ENCODE measurements around the gene CCDC146.
"Not testable (repeated sequence)": the region's sequence is repeated elsewhere in the genome, so short reads cannot be mapped to it uniquely, and the experiment has no call there.

CCDC146 gene

GRCh38 chr7:77112719-77113306 lies 9.6 kb upstream of the CCDC146 start:
- DNase-seq (ENCODE audit: low read depth), result peak; percentile 44
- TF ChIP-seq, protein P1, sequence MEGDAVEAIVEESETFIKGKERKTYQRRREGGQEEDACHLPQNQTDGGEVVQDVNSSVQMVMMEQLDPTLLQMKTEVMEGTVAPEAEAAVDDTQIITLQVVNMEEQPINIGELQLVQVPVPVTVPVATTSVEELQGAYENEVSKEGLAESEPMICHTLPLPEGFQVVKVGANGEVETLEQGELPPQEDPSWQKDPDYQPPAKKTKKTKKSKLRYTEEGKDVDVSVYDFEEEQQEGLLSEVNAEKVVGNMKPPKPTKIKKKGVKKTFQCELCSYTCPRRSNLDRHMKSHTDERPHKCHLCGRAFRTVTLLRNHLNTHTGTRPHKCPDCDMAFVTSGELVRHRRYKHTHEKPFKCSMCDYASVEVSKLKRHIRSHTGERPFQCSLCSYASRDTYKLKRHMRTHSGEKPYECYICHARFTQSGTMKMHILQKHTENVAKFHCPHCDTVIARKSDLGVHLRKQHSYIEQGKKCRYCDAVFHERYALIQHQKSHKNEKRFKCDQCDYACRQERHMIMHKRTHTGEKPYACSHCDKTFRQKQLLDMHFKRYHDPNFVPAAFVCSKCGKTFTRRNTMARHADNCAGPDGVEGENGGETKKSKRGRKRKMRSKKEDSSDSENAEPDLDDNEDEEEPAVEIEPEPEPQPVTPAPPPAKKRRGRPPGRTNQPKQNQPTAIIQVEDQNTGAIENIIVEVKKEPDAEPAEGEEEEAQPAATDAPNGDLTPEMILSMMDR (conservative IDR thresholded peaks at IDR 0.05; ENCODE audit: low read depth, low read length), result peak; percentile 20
- not testable (repeated sequence) for H3K4me3 ChIP-seq (ENCODE audit: low read depth, low read length)

GRCh38 chr7:77125486-77125885 lies 3.1 kb downstream of the CCDC146 start:
- peak; percentile 20 for DNase-seq (ENCODE audit: low read depth)
- H3K4me3 ChIP-seq (ENCODE audit: low read depth, low read length), result not testable (repeated sequence)

- H3K4me3 ChIP-seq (ENCODE audit: low read depth, low read length); DNase-seq (ENCODE audit: low read depth): not testable (repeated sequence)
Measured at GRCh38 chr7:77127009-77127408, 4.6 kb downstream of the CCDC146 start.

GRCh38 chr7:77128582-77129410 lies 6.4 kb downstream of the CCDC146 start:
- DNase-seq (ENCODE audit: low read depth); H3K4me3 ChIP-seq (ENCODE audit: low read depth, low read length): not testable (repeated sequence)

- H3K4me3 ChIP-seq (ENCODE audit: low read depth, low read length); DNase-seq (ENCODE audit: low read depth): not testable (repeated sequence)
Measured at GRCh38 chr7:77131781-77132180, 9.4 kb downstream of the CCDC146 start.

DNA sequence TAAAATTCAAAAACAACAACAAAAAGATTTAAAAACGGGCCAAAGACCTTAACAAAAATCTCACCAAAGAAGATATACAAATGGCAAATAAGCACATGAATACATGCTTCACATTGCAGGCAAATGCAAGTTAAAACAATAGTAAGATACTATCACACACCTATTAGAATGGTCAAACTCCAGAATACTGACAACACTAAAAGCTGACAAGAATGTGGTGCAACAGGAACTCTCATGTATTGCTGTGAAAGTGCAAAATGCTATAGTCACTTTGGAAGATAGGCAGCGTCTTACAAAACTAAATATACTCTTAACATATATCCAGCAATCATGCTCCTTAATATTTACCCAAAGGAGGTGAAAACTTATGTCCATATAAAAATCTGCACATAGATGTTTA lies 16.3 kb downstream of the CCDC146 start:
- DNase-seq (ENCODE audit: low read depth); H3K4me3 ChIP-seq (ENCODE audit: low read depth, low read length): not testable (repeated sequence)

- H3K4me3 ChIP-seq (ENCODE audit: low read depth, low read length); DNase-seq (ENCODE audit: low read depth): not testable (repeated sequence)
Measured at GRCh38 chr7:77140291-77140690, 17.9 kb downstream of the CCDC146 start.

DNA sequence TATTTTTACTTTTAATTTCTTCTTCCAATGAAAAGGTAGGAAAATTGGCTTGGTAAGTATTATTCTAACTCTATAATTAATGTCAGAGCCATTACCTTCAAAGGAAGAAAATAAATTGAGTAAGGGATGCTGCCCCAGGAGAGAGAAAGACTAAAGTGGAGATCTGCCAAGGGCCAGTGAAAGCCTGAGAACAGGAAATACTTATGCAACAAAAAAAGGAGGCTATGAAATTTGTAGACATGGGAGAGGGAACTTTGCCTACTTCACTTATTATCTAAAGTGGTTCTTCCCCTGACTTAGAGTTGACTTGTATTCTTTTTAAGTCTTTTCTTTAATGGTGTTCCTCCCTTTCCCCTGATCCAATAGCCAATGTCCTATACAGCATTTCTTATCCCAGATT lies 29.8 kb downstream of the CCDC146 start:
- DNase-seq (ENCODE audit: low read depth), result peak; percentile 67

DNA sequence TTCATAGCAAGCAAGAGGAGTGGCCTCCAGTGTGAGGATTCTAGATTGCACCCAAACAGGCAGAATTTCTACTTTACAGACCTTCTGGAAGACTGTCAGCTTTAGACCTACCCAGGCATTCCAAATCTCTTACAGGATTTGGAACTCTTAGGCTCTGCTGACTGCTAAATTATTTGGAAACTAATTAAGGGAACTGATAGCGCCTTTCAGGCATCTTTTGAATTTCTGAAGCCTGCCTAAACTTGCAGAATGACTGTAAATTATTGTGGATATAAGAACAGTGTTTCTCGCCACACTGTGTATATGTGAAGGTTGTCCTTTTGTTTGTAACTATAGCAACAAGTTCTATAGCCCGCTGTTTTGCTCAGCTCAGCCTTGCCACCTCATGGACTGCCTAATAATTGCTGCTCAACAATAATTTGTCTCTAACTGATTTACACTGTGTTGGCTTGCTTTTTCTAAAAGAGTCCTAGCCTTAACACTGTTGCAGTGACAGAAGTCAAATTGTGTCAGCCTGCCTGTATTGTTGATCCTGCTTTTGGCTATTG lies 32.6 kb downstream of the CCDC146 start:
- DNase-seq (ENCODE audit: low read depth); H3K4me3 ChIP-seq (ENCODE audit: low read depth, low read length): not testable (repeated sequence)

More for the DNA sequence above, 29.8 kb downstream of the CCDC146 start:
- not testable (repeated sequence) for H3K4me3 ChIP-seq (ENCODE audit: low read depth, low read length)

GRCh38 chr7:77155601-77156377 lies 33.4 kb downstream of the CCDC146 start:
- H3K4me3 ChIP-seq (ENCODE audit: low read depth, low read length); DNase-seq (ENCODE audit: low read depth): not testable (repeated sequence)

- not testable (repeated sequence) for H3K4me3 ChIP-seq (ENCODE audit: low read depth, low read length); DNase-seq (ENCODE audit: low read depth)
Measured at GRCh38 chr7:77157034-77157433, 34.6 kb downstream of the CCDC146 start.

- DNase-seq (ENCODE audit: low read depth), result no peak
- TF ChIP-seq, protein P1 (conservative IDR thresholded peaks at IDR 0.05; ENCODE audit: low read depth, low read length), result no peak
- H3K4me3 ChIP-seq (ENCODE audit: low read depth, low read length), result no peak overlapping the region
Measured at GRCh38 chr7:77157446-77157845, 35.0 kb downstream of the CCDC146 start.

DNA sequence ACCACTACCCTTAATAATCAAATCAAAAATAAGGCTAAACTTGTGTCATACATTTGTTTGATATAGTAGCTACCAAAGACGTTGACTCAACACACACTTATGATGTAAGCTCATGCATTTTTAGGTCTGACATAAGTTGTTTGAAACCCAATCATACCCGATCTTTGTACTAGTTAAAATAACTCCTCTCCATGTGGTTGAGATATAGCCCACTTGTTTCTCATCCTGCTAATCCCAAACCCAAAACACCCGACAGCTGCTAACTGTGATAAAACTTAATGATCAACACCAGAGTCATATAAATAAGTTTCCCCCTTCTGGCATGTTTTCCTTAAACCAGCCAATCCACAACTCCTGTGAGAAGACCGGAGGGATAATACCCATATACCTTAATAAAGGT lies 48.7 kb downstream of the CCDC146 start:
- DNase-seq (ENCODE audit: low read depth); H3K4me3 ChIP-seq (ENCODE audit: low read depth, low read length): not testable (repeated sequence)

GRCh38 chr7:77172437-77173172 lies 50.2 kb downstream of the CCDC146 start:
- H3K4me3 ChIP-seq (ENCODE audit: low read depth, low read length), result not testable (repeated sequence)
- DNase-seq (ENCODE audit: low read depth), result peak; percentile 60

DNA sequence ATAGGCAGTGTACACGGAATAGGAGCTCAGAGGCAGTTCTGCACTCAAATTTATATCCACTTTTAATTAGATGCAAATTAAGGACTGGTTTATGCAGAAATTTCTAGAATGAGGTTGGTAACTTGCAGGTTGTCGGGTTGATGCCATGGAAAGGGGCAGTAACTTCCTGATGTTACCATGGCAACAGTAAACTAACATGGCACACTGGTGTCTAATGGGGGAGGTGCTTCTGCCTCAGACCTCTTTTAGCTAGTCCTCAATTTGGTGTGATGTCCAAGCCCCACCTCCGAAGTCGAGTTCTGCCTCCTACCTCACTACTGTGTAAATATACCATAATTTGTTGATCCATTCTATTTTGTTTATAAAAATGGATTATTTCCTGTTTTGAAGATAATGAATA lies 52.0 kb downstream of the CCDC146 start:
- DNase-seq (ENCODE audit: low read depth); H3K4me3 ChIP-seq (ENCODE audit: low read depth, low read length): not testable (repeated sequence)

GRCh38 chr7:77175274-77175800 lies 52.9 kb downstream of the CCDC146 start:
- H3K4me3 ChIP-seq (ENCODE audit: low read depth, low read length); DNase-seq (ENCODE audit: low read depth): not testable (repeated sequence)

Data from choroid plexus epithelial cell (primary cell).